Activated B cell treated with CpG ODN at 0.5 μM for 24 hours (primary cell): Measurements from ENCODE around the gene RRP8. TPM values are rescaled to one million over a fixed set of nuclear protein-coding genes. Genes with fewer than 3 reads are reported as not detected.
A peak's percentile ranks its signal among the peaks of the same experiment; 100 is the strongest.

Experiments used
- ATAC-seq: fragments of 200-7000 bp; cut with Tn5 transposase; one replicate; pipeline ENCODE4 v1.10.0; 2021; ENCODE audit warnings: low read depth, mild to moderate bottlenecking, moderate library complexity
- CTCF ChIA-PET: fragments of 350-600 bp; sonication (Branson Sonifier 250); formaldehyde crosslinking; loops from one replicate; lab custom pipeline; 2021; ENCODE audit warnings: antibody characterized with exemption; lab: Charles Lee
- POLR2A ChIA-PET: fragments of 350-600 bp; sonication (Branson Sonifier 250); formaldehyde crosslinking; loops from one replicate; lab custom pipeline; 2021; ENCODE audit warnings: antibody characterized with exemption; lab: Charles Lee
- DNase-seq: peaks from one replicate; pipeline ENCODE4 v3.0.0; 2022
- H3K27ac Mint-ChIP-seq: one replicate; pipeline ENCODE4 v1.8.0; 2020; ENCODE audit warnings: mixed read lengths
- H3K27me3 Mint-ChIP-seq: one replicate; pipeline ENCODE4 v1.8.0; 2021; ENCODE audit warnings: mixed read lengths
- H3K36me3 Mint-ChIP-seq: one replicate; pipeline ENCODE4 v1.8.0; 2021; ENCODE audit warnings: low read depth, mixed read lengths
- H3K4me1 Mint-ChIP-seq: one replicate; pipeline ENCODE4 v1.8.0; 2021; ENCODE audit warnings: mixed read lengths
- H3K4me3 Mint-ChIP-seq: one replicate; pipeline ENCODE4 v1.8.0; 2020; ENCODE audit warnings: mild to moderate bottlenecking, mixed read lengths
- H3K9me3 Mint-ChIP-seq: one replicate; pipeline ENCODE4 v1.8.0; 2020; ENCODE audit warnings: mixed read lengths
- CTCF ChIP-seq: fragments of 200-600 bp; IDR thresholded peaks from one replicate; pipeline ENCODE4 v1.8.0; 2022; ENCODE audit warnings: antibody characterized with exemption, mild to moderate bottlenecking
- intact Hi-C: fragments of 100-400 bp; cut with micrococcal nuclease; formaldehyde crosslinking; loops from one replicate; pipeline ENCODE4 v1.15.1; 2024
- total RNA-seq: library from RNA; stranded (reverse); gene quantifications from 2 replicates; pipeline ENCODE4 v1.2.3, GENCODE V29; 2022

The RRP8 gene
- total RNA-seq, 1 donor from 2014 or later, result 29.1 TPM

DNA sequence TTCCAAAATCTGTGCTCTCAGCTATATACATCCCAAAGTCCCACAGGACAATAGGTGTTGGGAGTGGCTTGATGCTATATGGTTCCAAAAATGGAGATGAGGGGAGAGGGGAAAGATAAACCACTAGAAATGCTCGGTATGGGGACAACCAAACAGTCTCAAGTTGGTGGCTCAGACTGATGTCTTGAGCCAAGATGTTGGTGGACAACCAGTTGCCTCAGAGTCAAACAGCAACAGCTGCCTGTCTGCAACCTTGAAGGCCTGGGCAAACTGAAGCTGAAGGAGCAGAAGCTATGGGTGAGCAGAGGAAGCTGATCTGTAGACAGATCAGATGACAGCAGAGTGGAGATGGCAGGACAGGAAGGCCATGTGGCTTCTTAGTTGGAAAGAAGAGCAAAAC is 4.0 kb downstream of the RRP8 start:
- no peak for TF ChIP-seq CTCF
- ATAC-seq (no peak), DNase-seq (no peak)
- CTCF ChIA-PET, result no interaction called here
- H3K4me3 Mint-ChIP-seq, result peak overlapping the region; percentile 15
- H3K27ac Mint-ChIP-seq, result no peak overlapping the region
- peaks cover 66% of the 10 kb centered on the region for H3K36me3 Mint-ChIP-seq
- H3K27me3 Mint-ChIP-seq, result no peaks in the 10 kb centered on the region
- POLR2A ChIA-PET, result no interaction called here
- peaks cover 12% of the 10 kb centered on the region for H3K4me1 Mint-ChIP-seq
- intact Hi-C loops, result no loop called here
- H3K9me3 Mint-ChIP-seq, result no peaks in the 10 kb centered on the region

DNA sequence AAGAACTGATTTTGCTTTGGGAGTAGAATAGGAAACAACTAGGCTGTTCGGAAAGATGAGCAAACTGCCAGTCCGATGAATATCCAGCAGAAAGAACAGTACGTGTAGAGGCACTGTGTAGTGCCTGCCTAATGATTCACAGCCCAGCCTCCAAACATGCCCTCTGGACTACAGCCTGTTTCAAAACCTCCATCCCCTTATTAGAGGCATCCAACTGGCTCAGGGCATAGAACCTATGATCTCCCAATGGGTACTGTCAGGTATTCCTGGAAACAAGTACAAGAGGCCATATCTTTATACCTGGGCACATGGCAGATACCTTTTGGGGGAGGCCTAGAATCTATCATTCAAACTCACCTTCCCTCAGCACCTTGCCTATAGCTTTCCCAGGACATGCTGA is 4.9 kb downstream of the RRP8 start:
- Mint-ChIP-seq H3K4me3 (no peak overlapping the region), H3K9me3 (no peaks in the 10 kb centered on the region), H3K4me1 (peaks cover 15% of the 10 kb centered on the region), H3K36me3 (peaks cover 75% of the 10 kb centered on the region), H3K27me3 (no peaks in the 10 kb centered on the region), H3K27ac (no peak overlapping the region)
- DNase-seq (no peak), ATAC-seq (no peak)
- intact Hi-C loops, result no loop called here
- CTCF ChIA-PET, result no interaction called here
- TF ChIP-seq CTCF, result no peak
- POLR2A ChIA-PET, result no interaction called here

DNA sequence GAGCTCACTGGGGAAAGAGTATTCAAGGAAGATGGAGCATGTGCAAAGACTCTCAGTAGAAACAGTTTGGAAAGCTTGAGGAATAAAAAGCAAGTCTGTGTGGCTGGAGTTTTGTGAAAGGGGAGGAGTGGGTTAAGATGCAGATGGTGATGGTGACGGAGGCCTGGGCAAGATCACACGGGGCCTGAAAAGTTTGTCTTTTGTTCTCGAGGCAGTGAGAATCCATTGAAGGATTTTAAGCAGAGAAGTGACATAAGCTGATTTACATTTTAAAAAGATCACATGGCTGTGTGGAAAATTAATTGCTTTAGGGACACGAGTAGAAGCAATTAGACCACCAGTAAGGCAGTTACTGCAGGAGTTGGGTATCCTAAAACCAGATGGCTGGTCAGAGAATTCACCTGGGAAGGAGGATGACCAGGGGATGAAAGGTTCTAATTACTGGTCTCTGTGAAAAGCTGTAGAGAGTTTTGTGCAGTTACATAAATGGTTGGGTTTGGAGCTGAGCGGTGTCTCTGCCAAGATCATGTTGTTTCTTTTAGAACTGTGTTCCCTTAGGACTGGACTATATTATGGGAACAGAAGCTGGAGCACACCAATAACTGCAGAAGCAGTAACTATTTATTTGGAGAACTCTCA is 7.1 kb downstream of the RRP8 start:
- H3K27me3 Mint-ChIP-seq, result no peaks in the 10 kb centered on the region
- H3K36me3 Mint-ChIP-seq, result peaks cover 87% of the 10 kb centered on the region
- intact Hi-C loops, result no loop called here
- no peaks in the 10 kb centered on the region for H3K9me3 Mint-ChIP-seq
- TF ChIP-seq CTCF, result no peak
- CTCF ChIA-PET, result interaction anchor here (0.7 to 1.0 kb wide), 4 partner anchors 21 to 161 kb away, joined by 3 read pairs; no protein-coding TSS in a partner anchor
- H3K27ac Mint-ChIP-seq, result no peak overlapping the region
- POLR2A ChIA-PET, result no interaction called here
- H3K4me1 Mint-ChIP-seq, result peaks cover 16% of the 10 kb centered on the region
- ATAC-seq (no peak), DNase-seq (no peak)
- H3K4me3 Mint-ChIP-seq, result no peak overlapping the region

DNA sequence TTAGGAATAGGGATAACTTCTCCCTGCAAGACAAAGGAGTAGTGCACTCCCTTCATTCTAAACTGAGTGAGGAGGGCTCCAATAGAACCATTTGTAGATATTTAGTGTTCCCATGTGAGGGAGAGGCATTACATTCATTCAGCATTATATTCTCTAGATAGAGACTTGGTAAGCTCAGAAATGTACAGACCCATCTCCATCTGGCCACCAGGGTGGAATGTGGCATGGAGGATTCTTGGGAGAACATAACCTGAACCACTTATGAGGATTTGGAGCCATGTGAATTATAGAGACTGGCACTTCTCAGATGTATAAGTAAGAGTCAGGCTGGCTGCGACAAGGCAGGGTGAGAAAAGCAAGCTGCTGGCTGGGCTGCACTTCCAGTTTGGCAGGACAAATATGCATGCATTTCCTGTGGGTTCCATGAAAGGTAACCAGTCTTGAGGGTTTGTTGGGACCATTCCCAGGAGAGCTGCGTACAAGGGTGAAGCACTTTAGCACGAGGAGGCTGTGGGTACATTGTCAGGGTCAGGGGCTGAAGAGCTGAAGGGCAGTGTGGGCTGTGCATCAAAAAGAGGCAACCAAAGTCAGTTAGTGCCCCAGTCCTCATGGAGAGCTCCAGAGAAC is 9.2 kb downstream of the RRP8 start:
- no peak for DNase-seq
- CTCF ChIA-PET, result interaction anchor here (2.0 kb wide), 1 partner anchor 63 kb away, joined by 6 read pairs; no protein-coding TSS in a partner anchor
- H3K4me1 Mint-ChIP-seq, result peaks cover 10% of the 10 kb centered on the region
- peaks cover 79% of the 10 kb centered on the region for H3K36me3 Mint-ChIP-seq
- POLR2A ChIA-PET, result no interaction called here
- H3K27ac Mint-ChIP-seq, result no peak overlapping the region
- intact Hi-C loops, result no loop called here
- H3K9me3 Mint-ChIP-seq, result no peaks in the 10 kb centered on the region
- ATAC-seq, result no peak
- no peaks in the 10 kb centered on the region for H3K27me3 Mint-ChIP-seq
- no peak overlapping the region for H3K4me3 Mint-ChIP-seq
- TF ChIP-seq CTCF, result no peak

GRCh38 chr11:6588018-6588417 is 15.4 kb downstream of the RRP8 start:
- H3K27me3 Mint-ChIP-seq, result no peaks in the 10 kb centered on the region
- no peak overlapping the region for H3K4me3 Mint-ChIP-seq
- H3K27ac Mint-ChIP-seq, result no peak overlapping the region
- ChIA-PET CTCF (no interaction called here), POLR2A (no interaction called here)
- no peaks in the 10 kb centered on the region for H3K4me1 Mint-ChIP-seq
- H3K36me3 Mint-ChIP-seq, result peaks cover 51% of the 10 kb centered on the region
- intact Hi-C loops, result no loop called here
- DNase-seq (no peak), ATAC-seq (no peak)
- H3K9me3 Mint-ChIP-seq, result peaks cover 16% of the 10 kb centered on the region
- no peak for TF ChIP-seq CTCF
